ENCODE results near the gene ZNF746. TPM values are rescaled to one million over a fixed set of nuclear protein-coding genes. Genes with fewer than 3 reads are reported as not detected.

Gene ZNF746
- total and polyA plus RNA-seq, 3 donors from 2014 or later = 32.1 to 56.7 (median 49.3) TPM

GRCh38 chr7:149510248-149510647, 12.6 kb upstream of the ZNF746 start:
- H3K4me1 ChIP-seq = no peaks in the 10 kb centered on the region
- no peaks in the 10 kb centered on the region for H3K9me3 ChIP-seq
- intact Hi-C loops (cut with DNase I; ENCODE audit: low total_unique reads) = no loop called here
- H3K4me3 ChIP-seq = no peak overlapping the region
- no peaks in the 10 kb centered on the region for H3K36me3 ChIP-seq (ENCODE audit: low read depth, missing control alignments)
- TF ChIP-seq POLR2A (IDR thresholded peaks at IDR 0.05) (no peak), CTCF (IDR thresholded peaks at IDR 0.05) (no peak)
- no peak overlapping the region for H3K27ac ChIP-seq
- H3K27me3 ChIP-seq = no peaks in the 10 kb centered on the region
- no peak for DNase-seq

- no peak for DNase-seq
- H3K4me3 ChIP-seq = no peak overlapping the region
- H3K4me1 ChIP-seq = no peaks in the 10 kb centered on the region
- intact Hi-C loops (cut with DNase I; ENCODE audit: low total_unique reads) = no loop called here
- H3K27ac ChIP-seq = no peak overlapping the region
- H3K27me3 ChIP-seq = no peaks in the 10 kb centered on the region
- no peaks in the 10 kb centered on the region for H3K36me3 ChIP-seq (ENCODE audit: low read depth, missing control alignments)
- TF ChIP-seq CTCF (IDR thresholded peaks at IDR 0.05) (no peak), POLR2A (IDR thresholded peaks at IDR 0.05) (no peak)
- H3K9me3 ChIP-seq = no peaks in the 10 kb centered on the region
Observed at GRCh38 chr7:149509774-149510173, 12.2 kb upstream of the ZNF746 start.

GRCh38 chr7:149505551-149505950, 7.9 kb upstream of the ZNF746 start:
- intact Hi-C loops (cut with DNase I; ENCODE audit: low total_unique reads) = no loop called here
- H3K36me3 ChIP-seq (ENCODE audit: low read depth, missing control alignments) = no peaks in the 10 kb centered on the region
- no peak overlapping the region for H3K27ac ChIP-seq
- TF ChIP-seq POLR2A (IDR thresholded peaks at IDR 0.05) = no peak
- no peak for TF ChIP-seq CTCF (IDR thresholded peaks at IDR 0.05)
- no peaks in the 10 kb centered on the region for H3K4me1 ChIP-seq
- no peak overlapping the region for H3K4me3 ChIP-seq
- no peak for DNase-seq
- H3K9me3 ChIP-seq = no peaks in the 10 kb centered on the region
- H3K27me3 ChIP-seq = no peaks in the 10 kb centered on the region

DNA sequence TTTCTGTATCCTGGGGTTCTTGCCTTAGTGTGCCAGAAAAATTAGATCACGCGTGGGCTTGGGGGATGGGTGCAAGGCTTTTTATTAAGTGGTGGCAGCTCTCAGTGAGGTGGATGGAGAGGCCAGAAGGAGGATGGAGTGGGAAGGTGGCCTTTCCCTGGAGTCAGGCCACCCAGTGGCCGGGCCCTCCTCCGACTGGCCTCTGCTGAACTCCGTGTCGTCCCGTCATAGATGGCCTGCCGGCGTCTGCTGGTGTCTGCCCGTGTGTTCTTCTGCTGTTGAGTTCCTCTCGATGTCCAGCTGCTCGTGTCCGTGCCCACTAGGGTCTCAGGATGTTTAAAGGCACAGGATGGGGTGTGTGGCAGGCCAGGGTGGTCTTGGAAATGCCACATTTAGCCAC, 4.0 kb upstream of the ZNF746 start:
- Histone ChIP-seq H3K9me3 (no peaks in the 10 kb centered on the region), H3K4me3 (no peak overlapping the region), H3K27ac (no peak overlapping the region), H3K36me3 (ENCODE audit: low read depth, missing control alignments) (no peaks in the 10 kb centered on the region), H3K27me3 (no peaks in the 10 kb centered on the region), H3K4me1 (no peaks in the 10 kb centered on the region)
- intact Hi-C loops (cut with DNase I; ENCODE audit: low total_unique reads) = no loop called here
- TF ChIP-seq CTCF (IDR thresholded peaks at IDR 0.05) (no peak), POLR2A (IDR thresholded peaks at IDR 0.05) (no peak)
- DNase-seq = no peak
- WGBS, 2 donors = 57 to 71% methylated on average over 7 to 13 of the region's 13 CpGs

DNA sequence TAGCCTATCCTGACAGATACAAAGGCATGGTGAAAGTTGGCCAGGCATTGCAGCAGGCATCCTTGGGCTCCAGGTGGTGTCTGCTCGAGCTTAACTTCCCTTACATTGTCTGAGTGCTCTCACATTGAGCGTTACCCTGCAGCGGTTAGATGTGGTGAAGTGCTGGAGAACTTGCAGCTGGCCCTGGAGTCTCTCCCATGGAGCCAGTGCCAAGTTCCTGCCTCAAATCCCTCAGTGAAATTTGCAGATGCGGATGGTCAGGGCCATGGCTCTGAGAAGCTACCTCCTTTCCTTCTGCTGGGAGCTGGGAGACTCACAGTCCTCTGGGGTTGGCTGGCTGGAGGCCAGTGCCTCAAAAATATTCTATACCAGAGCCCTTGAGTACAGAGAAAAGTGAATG, 3.3 kb upstream of the ZNF746 start:
- Histone ChIP-seq H3K4me3 (no peak overlapping the region), H3K27me3 (no peaks in the 10 kb centered on the region), H3K36me3 (ENCODE audit: low read depth, missing control alignments) (no peaks in the 10 kb centered on the region), H3K27ac (no peak overlapping the region), H3K9me3 (no peaks in the 10 kb centered on the region), H3K4me1 (peaks cover 4% of the 10 kb centered on the region)
- intact Hi-C loops (cut with DNase I; ENCODE audit: low total_unique reads) = no loop called here
- no peak for DNase-seq
- TF ChIP-seq CTCF (IDR thresholded peaks at IDR 0.05) (no peak), POLR2A (IDR thresholded peaks at IDR 0.05) (no peak)
- WGBS, 2 donors = 58 to 83% methylated on average over 2 to 4 of the region's 4 CpGs

Measured in testis (tissue), 3 donors.